ENCODE results near the gene OSGIN1.

Gene OSGIN1

GRCh38 chr16:83981799-83982198 lies 28.8 kb downstream of the OSGIN1 start:
- H3K4me3 ChIP-seq (ENCODE audit: insufficient read depth, low read depth, low read length, poor library complexity, severe bottlenecking), result no peak overlapping the region
- H3K27ac ChIP-seq (ENCODE audit: insufficient read depth, low read length, poor library complexity, severe bottlenecking), result no peak overlapping the region
- H3K36me3 ChIP-seq (ENCODE audit: control insufficient read depth, insufficient read depth, low read length), result no peaks in the 10 kb centered on the region
- DNase-seq, result no peak
- H3K9me3 ChIP-seq (ENCODE audit: control insufficient read depth, low read length), result no peaks in the 10 kb centered on the region
- no peaks in the 10 kb centered on the region for H3K4me1 ChIP-seq (ENCODE audit: control insufficient read depth, insufficient read depth, low read length, poor library complexity, severe bottlenecking)
- no peaks in the 10 kb centered on the region for H3K27me3 ChIP-seq (replicated peaks; ENCODE audit: control insufficient read depth, insufficient read depth, low read length, poor library complexity, severe bottlenecking)

DNA sequence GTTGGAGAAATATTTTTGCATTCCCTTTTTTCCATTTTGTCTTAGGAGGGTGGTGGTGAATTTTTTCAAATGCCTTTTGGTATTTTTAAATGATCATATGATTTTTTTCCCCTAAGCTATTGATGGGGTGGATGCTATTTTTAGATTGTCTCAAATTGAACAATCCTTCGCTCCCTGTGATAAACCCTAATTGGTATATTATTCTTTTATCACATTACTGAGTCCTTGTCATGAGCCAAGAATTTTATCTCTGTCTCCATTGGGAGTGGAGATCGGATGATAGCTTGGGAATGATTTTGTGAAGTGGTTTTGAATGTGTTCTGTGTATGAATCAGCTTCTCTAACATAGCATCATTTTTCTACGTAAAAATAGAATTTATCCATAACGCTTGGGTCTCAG lies 30.5 kb downstream of the OSGIN1 start:
- Histone ChIP-seq H3K36me3 (ENCODE audit: control insufficient read depth, insufficient read depth, low read length) (no peaks in the 10 kb centered on the region), H3K9me3 (ENCODE audit: control insufficient read depth, low read length) (no peaks in the 10 kb centered on the region), H3K27ac (ENCODE audit: insufficient read depth, low read length, poor library complexity, severe bottlenecking) (no peak overlapping the region), H3K4me3 (ENCODE audit: insufficient read depth, low read depth, low read length, poor library complexity, severe bottlenecking) (no peak overlapping the region), H3K27me3 (replicated peaks; ENCODE audit: control insufficient read depth, insufficient read depth, low read length, poor library complexity, severe bottlenecking) (no peaks in the 10 kb centered on the region), H3K4me1 (ENCODE audit: control insufficient read depth, insufficient read depth, low read length, poor library complexity, severe bottlenecking) (no peaks in the 10 kb centered on the region)
- no peak for DNase-seq

GRCh38 chr16:83989300-83989699 lies 36.3 kb downstream of the OSGIN1 start:
- Histone ChIP-seq H3K27me3 (replicated peaks; ENCODE audit: control insufficient read depth, insufficient read depth, low read length, poor library complexity, severe bottlenecking) (no peaks in the 10 kb centered on the region), H3K9me3 (ENCODE audit: control insufficient read depth, low read length) (no peaks in the 10 kb centered on the region), H3K4me3 (ENCODE audit: insufficient read depth, low read depth, low read length, poor library complexity, severe bottlenecking) (no peak overlapping the region), H3K36me3 (ENCODE audit: control insufficient read depth, insufficient read depth, low read length) (no peaks in the 10 kb centered on the region), H3K27ac (ENCODE audit: insufficient read depth, low read length, poor library complexity, severe bottlenecking) (no peak overlapping the region), H3K4me1 (ENCODE audit: control insufficient read depth, insufficient read depth, low read length, poor library complexity, severe bottlenecking) (no peaks in the 10 kb centered on the region)
- no peak for DNase-seq

DNA sequence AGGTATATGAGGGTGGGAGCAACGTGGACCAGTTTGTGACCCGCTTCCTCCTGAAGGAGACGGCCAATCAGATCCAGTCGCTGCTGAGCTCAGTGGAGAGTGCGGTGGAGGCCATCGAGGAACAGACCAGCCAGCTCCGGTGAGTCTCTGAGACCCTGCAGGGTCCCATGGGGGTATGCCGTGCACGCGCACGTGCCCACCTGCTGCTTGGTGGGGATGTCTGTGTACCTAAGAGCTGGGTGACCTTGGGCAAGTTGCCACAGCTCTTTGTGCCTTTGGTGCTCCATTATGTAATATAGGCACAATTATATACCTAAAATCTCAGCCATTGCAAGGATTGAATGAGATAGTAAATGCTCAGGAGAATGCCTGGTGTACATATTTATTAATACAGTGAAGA lies 37.5 kb downstream of the OSGIN1 start:
- DNase-seq, result no peak
- Histone ChIP-seq H3K4me1 (ENCODE audit: control insufficient read depth, insufficient read depth, low read length, poor library complexity, severe bottlenecking) (no peaks in the 10 kb centered on the region), H3K4me3 (ENCODE audit: insufficient read depth, low read depth, low read length, poor library complexity, severe bottlenecking) (no peak overlapping the region), H3K27me3 (replicated peaks; ENCODE audit: control insufficient read depth, insufficient read depth, low read length, poor library complexity, severe bottlenecking) (no peaks in the 10 kb centered on the region), H3K27ac (ENCODE audit: insufficient read depth, low read length, poor library complexity, severe bottlenecking) (no peak overlapping the region), H3K9me3 (ENCODE audit: control insufficient read depth, low read length) (no peaks in the 10 kb centered on the region), H3K36me3 (ENCODE audit: control insufficient read depth, insufficient read depth, low read length) (no peaks in the 10 kb centered on the region)

- DNase-seq, result no peak
- no peaks in the 10 kb centered on the region for H3K4me1 ChIP-seq (ENCODE audit: control insufficient read depth, insufficient read depth, low read length, poor library complexity, severe bottlenecking)
These were observed 39.6 kb downstream of the OSGIN1 start for GRCh38 chr16:83992624-83993023.

GRCh38 chr16:83994087-83994486 lies 41.0 kb downstream of the OSGIN1 start:
- DNase-seq, result no peak
- Histone ChIP-seq H3K27me3 (replicated peaks; ENCODE audit: control insufficient read depth, insufficient read depth, low read length, poor library complexity, severe bottlenecking) (no peaks in the 10 kb centered on the region), H3K36me3 (ENCODE audit: control insufficient read depth, insufficient read depth, low read length) (no peaks in the 10 kb centered on the region)

More at GRCh38 chr16:83992624-83993023, 39.6 kb downstream of the OSGIN1 start:
- H3K4me3 ChIP-seq (ENCODE audit: insufficient read depth, low read depth, low read length, poor library complexity, severe bottlenecking), result no peak overlapping the region
- H3K27me3 ChIP-seq (replicated peaks; ENCODE audit: control insufficient read depth, insufficient read depth, low read length, poor library complexity, severe bottlenecking), result no peaks in the 10 kb centered on the region
- H3K9me3 ChIP-seq (ENCODE audit: control insufficient read depth, low read length), result no peaks in the 10 kb centered on the region
- no peak overlapping the region for H3K27ac ChIP-seq (ENCODE audit: insufficient read depth, low read length, poor library complexity, severe bottlenecking)
- H3K36me3 ChIP-seq (ENCODE audit: control insufficient read depth, insufficient read depth, low read length), result no peaks in the 10 kb centered on the region

DNA sequence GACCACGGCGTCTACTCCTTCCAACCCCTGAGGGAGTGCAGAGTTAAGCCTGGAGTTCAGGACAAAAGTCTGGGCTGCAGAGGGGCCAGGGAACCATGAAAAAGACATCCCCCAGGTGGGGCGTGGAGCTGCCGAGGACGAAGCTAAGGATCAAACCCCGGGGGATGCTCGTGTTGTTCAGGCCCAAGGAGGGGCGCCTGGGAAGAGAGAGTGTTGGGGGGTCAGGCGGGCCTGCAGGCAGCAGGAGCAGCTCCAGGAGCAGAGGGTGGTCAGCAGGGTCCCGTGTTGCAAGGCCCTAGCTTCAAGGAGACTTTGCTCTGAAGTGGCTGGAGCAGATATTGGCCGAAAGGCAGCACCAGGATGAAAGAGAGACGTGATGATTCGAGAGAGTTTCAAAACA lies 41.7 kb downstream of the OSGIN1 start:
- H3K27me3 ChIP-seq (replicated peaks; ENCODE audit: control insufficient read depth, insufficient read depth, low read length, poor library complexity, severe bottlenecking), result no peaks in the 10 kb centered on the region
- H3K36me3 ChIP-seq (ENCODE audit: control insufficient read depth, insufficient read depth, low read length), result no peaks in the 10 kb centered on the region
- DNase-seq, result no peak
- no peak overlapping the region for H3K4me3 ChIP-seq (ENCODE audit: insufficient read depth, low read depth, low read length, poor library complexity, severe bottlenecking)
- no peaks in the 10 kb centered on the region for H3K9me3 ChIP-seq (ENCODE audit: control insufficient read depth, low read length)
- H3K4me1 ChIP-seq (ENCODE audit: control insufficient read depth, insufficient read depth, low read length, poor library complexity, severe bottlenecking), result no peaks in the 10 kb centered on the region
- H3K27ac ChIP-seq (ENCODE audit: insufficient read depth, low read length, poor library complexity, severe bottlenecking), result no peak overlapping the region

More at GRCh38 chr16:83994087-83994486, 41.0 kb downstream of the OSGIN1 start:
- Histone ChIP-seq H3K9me3 (ENCODE audit: control insufficient read depth, low read length) (no peaks in the 10 kb centered on the region), H3K4me3 (ENCODE audit: insufficient read depth, low read depth, low read length, poor library complexity, severe bottlenecking) (no peak overlapping the region), H3K27ac (ENCODE audit: insufficient read depth, low read length, poor library complexity, severe bottlenecking) (no peak overlapping the region), H3K4me1 (ENCODE audit: control insufficient read depth, insufficient read depth, low read length, poor library complexity, severe bottlenecking) (no peaks in the 10 kb centered on the region)

- H3K27ac ChIP-seq (ENCODE audit: insufficient read depth, low read length, poor library complexity, severe bottlenecking), result no peak overlapping the region
- H3K4me1 ChIP-seq (ENCODE audit: control insufficient read depth, insufficient read depth, low read length, poor library complexity, severe bottlenecking), result no peaks in the 10 kb centered on the region
- H3K36me3 ChIP-seq (ENCODE audit: control insufficient read depth, insufficient read depth, low read length), result no peaks in the 10 kb centered on the region
- H3K27me3 ChIP-seq (replicated peaks; ENCODE audit: control insufficient read depth, insufficient read depth, low read length, poor library complexity, severe bottlenecking), result no peaks in the 10 kb centered on the region
- no peak overlapping the region for H3K4me3 ChIP-seq (ENCODE audit: insufficient read depth, low read depth, low read length, poor library complexity, severe bottlenecking)
- DNase-seq, result no peak
- no peaks in the 10 kb centered on the region for H3K9me3 ChIP-seq (ENCODE audit: control insufficient read depth, low read length)
These were observed 42.7 kb downstream of the OSGIN1 start for GRCh38 chr16:83995754-83996153.

DNA sequence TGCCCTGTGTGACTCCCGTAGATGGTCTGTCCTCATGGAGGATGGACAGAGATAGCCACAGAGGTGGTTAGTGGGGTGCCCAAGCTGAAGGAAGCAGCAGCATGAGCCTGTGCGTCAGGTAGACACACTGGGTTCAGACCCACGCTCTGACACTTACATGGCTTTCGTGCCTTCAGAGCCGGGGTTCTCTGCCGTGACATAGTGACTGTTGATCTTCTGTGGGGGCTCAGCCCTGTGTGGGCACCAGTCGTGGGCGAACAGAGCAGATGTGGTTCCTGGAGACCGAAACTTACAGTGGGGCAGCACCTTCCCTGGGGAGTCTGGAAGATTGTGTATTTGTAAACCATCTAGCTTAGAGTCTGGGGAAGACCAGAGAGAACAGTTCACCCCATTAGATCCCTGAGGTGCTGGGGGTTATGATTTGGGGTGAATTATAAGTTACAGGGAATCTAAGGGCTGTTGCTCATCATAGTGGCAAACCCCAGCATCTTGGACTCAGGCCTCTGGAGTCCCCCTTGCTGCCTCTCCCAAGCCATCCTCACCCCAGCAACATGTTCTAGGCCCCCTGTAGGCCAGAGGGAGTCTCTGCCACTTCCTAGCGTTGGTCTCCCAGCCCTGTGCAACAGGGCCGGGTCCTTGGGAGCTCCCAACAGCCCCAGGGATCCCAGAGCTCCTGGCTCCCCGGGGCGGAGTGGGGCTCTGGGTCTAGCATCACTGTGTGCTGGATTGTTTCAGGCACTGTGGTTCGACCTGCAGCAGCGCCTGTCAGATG lies 43.6 kb downstream of the OSGIN1 start:
- no peak for DNase-seq
- no peak overlapping the region for H3K4me3 ChIP-seq (ENCODE audit: insufficient read depth, low read depth, low read length, poor library complexity, severe bottlenecking)
- H3K4me1 ChIP-seq (ENCODE audit: control insufficient read depth, insufficient read depth, low read length, poor library complexity, severe bottlenecking), result no peaks in the 10 kb centered on the region
- no peak overlapping the region for H3K27ac ChIP-seq (ENCODE audit: insufficient read depth, low read length, poor library complexity, severe bottlenecking)
- H3K27me3 ChIP-seq (replicated peaks; ENCODE audit: control insufficient read depth, insufficient read depth, low read length, poor library complexity, severe bottlenecking), result no peaks in the 10 kb centered on the region
- no peaks in the 10 kb centered on the region for H3K36me3 ChIP-seq (ENCODE audit: control insufficient read depth, insufficient read depth, low read length)
- no peaks in the 10 kb centered on the region for H3K9me3 ChIP-seq (ENCODE audit: control insufficient read depth, low read length)

GRCh38 chr16:83998091-83998490 lies 45.1 kb downstream of the OSGIN1 start:
- Histone ChIP-seq H3K4me1 (ENCODE audit: control insufficient read depth, insufficient read depth, low read length, poor library complexity, severe bottlenecking) (no peaks in the 10 kb centered on the region), H3K27me3 (replicated peaks; ENCODE audit: control insufficient read depth, insufficient read depth, low read length, poor library complexity, severe bottlenecking) (no peaks in the 10 kb centered on the region), H3K27ac (ENCODE audit: insufficient read depth, low read length, poor library complexity, severe bottlenecking) (no peak overlapping the region)

More at GRCh38 chr16:83998091-83998490, 45.1 kb downstream of the OSGIN1 start:
- no peak for DNase-seq
- Histone ChIP-seq H3K36me3 (ENCODE audit: control insufficient read depth, insufficient read depth, low read length) (no peaks in the 10 kb centered on the region), H3K4me3 (ENCODE audit: insufficient read depth, low read depth, low read length, poor library complexity, severe bottlenecking) (no peak overlapping the region), H3K9me3 (ENCODE audit: control insufficient read depth, low read length) (no peaks in the 10 kb centered on the region)
